ENCODE measurements around the gene RIMKLB. TPM values are rescaled to one million over a fixed set of nuclear protein-coding genes. Genes with fewer than 3 reads are reported as not detected.

The RIMKLB gene
- polyA plus RNA-seq, 1 donor (not counting 4 experiments of a cell fraction or from before 2014, with no cell fraction given) = 51.1 TPM

- Histone ChIP-seq H3K4me1 (ENCODE audit: control insufficient read depth, extremely low read depth, insufficient read depth, low read length) (peaks cover 20% of the 10 kb centered on the region), H3K9ac (ENCODE audit: control insufficient read depth, extremely low read depth, insufficient read depth, low read length) (no peak overlapping the region), H3K79me2 (ENCODE audit: control insufficient read depth, insufficient read depth, low read length) (no peaks in the 10 kb centered on the region), H3K27me3 (ENCODE audit: control insufficient read depth, extremely low read depth, insufficient read depth, low read length) (no peaks in the 10 kb centered on the region), H3K4me2 (ENCODE audit: control insufficient read depth, extremely low read depth, insufficient read depth, low read depth, low read length) (no peak overlapping the region), H3K9me1 (ENCODE audit: control insufficient read depth, extremely low read depth, insufficient read depth, low read length) (no peaks in the 10 kb centered on the region), H3K4me3 (ENCODE audit: control insufficient read depth in 2 of 3, extremely low read depth in 1 of 3, insufficient read depth in 2 of 3, low read depth in 1 of 3, low read length in 3 of 3) (no peak overlapping the region), H3K36me3 (ENCODE audit: control insufficient read depth in 2 of 2, extremely low read depth in 1 of 2, insufficient read depth in 2 of 2, low read length in 2 of 2) (no peaks in the 10 kb centered on the region), H4K20me1 (ENCODE audit: control insufficient read depth, extremely low read depth, insufficient read depth, low read length) (no peaks in the 10 kb centered on the region), H3K9me3 (ENCODE audit: control insufficient read depth, low read depth, low read length) (no peaks in the 10 kb centered on the region), H3K27ac (ENCODE audit: control insufficient read depth, insufficient read depth, low read length) (no peak overlapping the region), H2AFZ (ENCODE audit: control insufficient read depth, low read length) (no peak overlapping the region)
- TF ChIP-seq CTCF (optimal IDR thresholded peaks at IDR 0.05 in 1 of 3, IDR thresholded peaks at IDR 0.05 in 1 of 3, conservative IDR thresholded peaks at IDR 0.05 in 1 of 3; ENCODE audit: extremely low read depth in 1 of 3, insufficient read depth in 2 of 3, low read length in 3 of 3) = no peak
- TF ChIP-seq EZH2 (IDR thresholded peaks at IDR 0.05; ENCODE audit: low read length) = no peak
- peak; percentile 67 for FAIRE-seq
- no peak for DNase-seq (ENCODE audit: low read depth, low spot score)
- dilution Hi-C loops (cut with MboI; ENCODE audit: extremely low pct_ligation_motif_present, low sequenced_read_pairs) = no loop called here
Observed at GRCh38 chr12:8817856-8818255, 120.1 kb downstream of the RIMKLB start.

- H3K4me3 ChIP-seq (ENCODE audit: control insufficient read depth in 2 of 3, extremely low read depth in 1 of 3, insufficient read depth in 2 of 3, low read depth in 1 of 3, low read length in 3 of 3) = no peak overlapping the region
- TF ChIP-seq EZH2 (IDR thresholded peaks at IDR 0.05; ENCODE audit: low read length) (no peak), CTCF (optimal IDR thresholded peaks at IDR 0.05 in 1 of 3, IDR thresholded peaks at IDR 0.05 in 1 of 3, conservative IDR thresholded peaks at IDR 0.05 in 1 of 3; ENCODE audit: extremely low read depth in 1 of 3, insufficient read depth in 2 of 3, low read length in 3 of 3) (no peak)
- no peak overlapping the region for H2AFZ ChIP-seq (ENCODE audit: control insufficient read depth, low read length)
- H3K9me1 ChIP-seq (ENCODE audit: control insufficient read depth, extremely low read depth, insufficient read depth, low read length) = no peaks in the 10 kb centered on the region
- no peak overlapping the region for H3K4me2 ChIP-seq (ENCODE audit: control insufficient read depth, extremely low read depth, insufficient read depth, low read depth, low read length)
- DNase-seq (ENCODE audit: low read depth, low spot score) (no peak), FAIRE-seq (no peak)
- no peaks in the 10 kb centered on the region for H4K20me1 ChIP-seq (ENCODE audit: control insufficient read depth, extremely low read depth, insufficient read depth, low read length)
- H3K27ac ChIP-seq (ENCODE audit: control insufficient read depth, insufficient read depth, low read length) = no peak overlapping the region
- H3K9ac ChIP-seq (ENCODE audit: control insufficient read depth, extremely low read depth, insufficient read depth, low read length) = no peak overlapping the region
- H3K79me2 ChIP-seq (ENCODE audit: control insufficient read depth, insufficient read depth, low read length) = no peaks in the 10 kb centered on the region
- no peaks in the 10 kb centered on the region for H3K27me3 ChIP-seq (ENCODE audit: control insufficient read depth, extremely low read depth, insufficient read depth, low read length)
- no peaks in the 10 kb centered on the region for H3K9me3 ChIP-seq (ENCODE audit: control insufficient read depth, low read depth, low read length)
- H3K4me1 ChIP-seq (ENCODE audit: control insufficient read depth, extremely low read depth, insufficient read depth, low read length) = peaks cover 26% of the 10 kb centered on the region
- dilution Hi-C loops (cut with MboI; ENCODE audit: extremely low pct_ligation_motif_present, low sequenced_read_pairs) = no loop called here
- H3K36me3 ChIP-seq (ENCODE audit: control insufficient read depth in 2 of 2, extremely low read depth in 1 of 2, insufficient read depth in 2 of 2, low read length in 2 of 2) = no peaks in the 10 kb centered on the region
Observed at GRCh38 chr12:8818526-8818925, 120.7 kb downstream of the RIMKLB start.
